Prostate gland (tissue), 2 donors: ENCODE data around the gene CRIM1. TPM values are rescaled to one million over a fixed set of nuclear protein-coding genes. Genes with fewer than 3 reads are reported as not detected.

Experiments used
- DNase-seq: peaks from one replicate; pipeline ENCODE4 v3.0.0-alpha.2; 2019; ENCODE audit warnings: low spot score
- H3K27ac ChIP-seq, 2 donors: fragments of 200-600 bp; sonication (generic); 2 replicates each; pipeline ENCODE4 v1.5.1; 2017 to 2019
- H3K27me3 ChIP-seq: fragments of 200-600 bp; sonication (generic); replicated peaks from 2 replicates; pipeline ENCODE4 v1.5.1; 2019; ENCODE audit not compliant: insufficient read depth
- H3K36me3 ChIP-seq, 2 donors: fragments of 200-600 bp; sonication (generic); 1 replicate in 1 of 2; 2 replicates in 1 of 2; pipeline versions ENCODE4 v1.5.1 to v1.8.1; 2017 to 2019
- H3K4me1 ChIP-seq: fragments of 200-600 bp; sonication (generic); replicated peaks from 2 replicates; pipeline ENCODE4 v1.5.1; 2019
- H3K4me3 ChIP-seq, 2 donors: fragments of 200-600 bp; sonication (generic); 2 replicates each; pipeline ENCODE4 v1.5.1; 2017 to 2019
- H3K9me3 ChIP-seq: fragments of 200-600 bp; sonication (generic); 2 replicates; pipeline ENCODE4 v1.5.1; 2017
- POLR2A ChIP-seq: fragments of 450-650 bp; IDR thresholded peaks from one replicate; pipeline ENCODE4 v1.6.1; 2016; ENCODE audit warnings: antibody characterized with exemption, mild to moderate bottlenecking
- POLR2AphosphoS5 ChIP-seq: sonication (generic); formaldehyde crosslinking; IDR thresholded peaks from one replicate; pipeline ENCODE4 v1.6.1; 2017; ENCODE audit warnings: antibody characterized with exemption
- WGBS: methylation state at CpG from one replicate; pipeline ENCODE4 v1.1.5; 2018; 5-methylcytosine and 5-hydroxymethylcytosine counted together
- intact Hi-C: fragments of 100-400 bp; cut with DNase I; formaldehyde crosslinking; loops from one replicate; pipeline ENCODE4 v1.14.2; 2022
- total RNA-seq, 2 donors: library from RNA; depleted of rRNA; stranded (reverse); fragments of >200 nt; gene quantifications; one replicate each; pipeline ENCODE4 v1.1.0, GENCODE V29; 2016
- TF ChIP-seq, protein P1 (sequence below), 4 experiments: fragments of 200-600 bp in 2 of 4; fragments of 450-650 bp in 2 of 4; sonication (generic) in 2 of 4; IDR thresholded peaks; 1 replicate in 3 of 4; 2 replicates in 1 of 4; pipeline ENCODE4 v1.5.1; 2016 to 2019; ENCODE audit warnings: antibody characterized with exemption in 4 of 4, mild to moderate bottlenecking in 2 of 4, moderate library complexity in 2 of 4

The CRIM1 gene
- total RNA-seq, 2 donors from 2014 or later, result 55.2 to 101 TPM

DNA sequence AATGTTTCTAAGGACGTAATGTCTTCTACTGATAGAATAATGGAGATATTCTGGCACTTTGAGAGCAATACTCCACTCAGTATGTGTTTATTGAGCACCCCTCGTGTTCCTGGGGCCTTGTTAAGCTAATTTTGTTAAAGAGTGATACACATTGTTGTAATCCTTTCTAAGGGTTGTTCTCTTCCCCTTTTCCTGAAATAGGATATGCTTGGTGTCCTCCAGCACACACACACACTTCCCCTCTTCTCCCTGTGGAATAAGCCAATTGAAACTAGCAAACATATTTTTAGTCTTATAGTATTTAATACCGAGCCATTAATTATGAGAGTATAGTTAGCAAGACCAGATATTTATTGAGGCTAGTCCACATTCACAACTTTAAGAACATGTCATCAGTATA lies 114.1 kb downstream of the CRIM1 start:
- Histone ChIP-seq H3K36me3 (no peaks in the 10 kb centered on the region), H3K4me1 (no peaks in the 10 kb centered on the region), H3K27me3 (no peaks in the 10 kb centered on the region), H3K27ac (no peak overlapping the region), H3K9me3 (no peaks in the 10 kb centered on the region), H3K4me3 (no peak overlapping the region)
- 66% methylated on average over 3 of the region's 3 CpGs for WGBS
- no peak for DNase-seq
- TF ChIP-seq, protein P1, sequence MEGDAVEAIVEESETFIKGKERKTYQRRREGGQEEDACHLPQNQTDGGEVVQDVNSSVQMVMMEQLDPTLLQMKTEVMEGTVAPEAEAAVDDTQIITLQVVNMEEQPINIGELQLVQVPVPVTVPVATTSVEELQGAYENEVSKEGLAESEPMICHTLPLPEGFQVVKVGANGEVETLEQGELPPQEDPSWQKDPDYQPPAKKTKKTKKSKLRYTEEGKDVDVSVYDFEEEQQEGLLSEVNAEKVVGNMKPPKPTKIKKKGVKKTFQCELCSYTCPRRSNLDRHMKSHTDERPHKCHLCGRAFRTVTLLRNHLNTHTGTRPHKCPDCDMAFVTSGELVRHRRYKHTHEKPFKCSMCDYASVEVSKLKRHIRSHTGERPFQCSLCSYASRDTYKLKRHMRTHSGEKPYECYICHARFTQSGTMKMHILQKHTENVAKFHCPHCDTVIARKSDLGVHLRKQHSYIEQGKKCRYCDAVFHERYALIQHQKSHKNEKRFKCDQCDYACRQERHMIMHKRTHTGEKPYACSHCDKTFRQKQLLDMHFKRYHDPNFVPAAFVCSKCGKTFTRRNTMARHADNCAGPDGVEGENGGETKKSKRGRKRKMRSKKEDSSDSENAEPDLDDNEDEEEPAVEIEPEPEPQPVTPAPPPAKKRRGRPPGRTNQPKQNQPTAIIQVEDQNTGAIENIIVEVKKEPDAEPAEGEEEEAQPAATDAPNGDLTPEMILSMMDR (IDR thresholded peaks at IDR 0.05), result no peak
- no peak for TF ChIP-seq POLR2A
- no peak for TF ChIP-seq POLR2AphosphoS5
- intact Hi-C loops, result no loop called here

DNA sequence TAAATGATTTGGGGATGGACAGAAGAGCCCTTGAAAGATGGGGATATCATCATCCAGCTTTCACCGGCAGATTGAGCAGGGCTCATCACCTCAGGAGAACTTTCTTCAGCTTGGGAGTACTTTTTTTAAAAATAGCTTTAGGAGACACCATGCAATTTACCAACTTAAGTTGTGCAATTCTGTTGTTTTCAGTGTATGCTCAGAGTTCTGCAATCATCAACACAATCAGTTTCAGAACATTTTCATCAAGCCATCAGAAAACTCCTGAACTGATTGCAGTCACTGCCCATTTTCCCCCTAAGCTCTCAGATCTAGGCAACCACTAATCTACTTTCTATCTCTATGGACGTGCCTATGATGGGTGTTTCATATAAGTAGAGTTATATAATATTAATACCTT lies 117.7 kb downstream of the CRIM1 start:
- WGBS, result 94% methylated on average over 2 of the region's 2 CpGs
- intact Hi-C loops, result no loop called here

DNA sequence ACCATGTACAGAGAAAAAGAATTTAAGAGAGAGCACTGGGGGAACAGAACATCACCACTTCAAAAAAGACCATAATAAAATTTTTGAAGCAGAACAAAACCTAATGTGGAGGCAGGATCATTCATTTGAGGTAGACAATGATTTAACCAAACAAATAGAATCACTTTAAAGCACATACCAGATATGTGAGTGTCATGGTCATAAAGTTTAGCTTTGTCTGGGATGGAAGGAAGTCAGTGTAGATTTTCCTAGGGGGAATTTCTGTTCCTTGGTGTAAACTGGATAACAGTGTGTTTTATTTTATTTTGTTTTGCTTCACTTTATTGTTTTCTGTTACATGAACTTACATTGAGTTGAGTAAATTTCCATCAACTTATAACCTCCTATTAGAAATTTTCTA lies 120.8 kb downstream of the CRIM1 start:
- H3K4me1 ChIP-seq, result no peaks in the 10 kb centered on the region
- no peak overlapping the region for H3K4me3 ChIP-seq
- no peak overlapping the region for H3K27ac ChIP-seq
- no peaks in the 10 kb centered on the region for H3K27me3 ChIP-seq
- H3K36me3 ChIP-seq, result peaks cover 0 to 8% of the 10 kb centered on the region in 2 donors
- no peak for DNase-seq
- no peaks in the 10 kb centered on the region for H3K9me3 ChIP-seq
- no peak for TF ChIP-seq POLR2AphosphoS5
- TF ChIP-seq, protein P1 (IDR thresholded peaks at IDR 0.05), result no peak
- TF ChIP-seq POLR2A, result no peak
- intact Hi-C loops, result no loop called here

More for the DNA sequence above, 117.7 kb downstream of the CRIM1 start:
- H3K4me1 ChIP-seq, result no peaks in the 10 kb centered on the region
- peaks cover 0 to 8% of the 10 kb centered on the region in 2 donors for H3K36me3 ChIP-seq
- no peaks in the 10 kb centered on the region for H3K27me3 ChIP-seq
- H3K9me3 ChIP-seq, result no peaks in the 10 kb centered on the region
- DNase-seq, result no peak
- TF ChIP-seq POLR2AphosphoS5, result no peak
- no peak overlapping the region for H3K4me3 ChIP-seq
- H3K27ac ChIP-seq, result no peak overlapping the region

DNA sequence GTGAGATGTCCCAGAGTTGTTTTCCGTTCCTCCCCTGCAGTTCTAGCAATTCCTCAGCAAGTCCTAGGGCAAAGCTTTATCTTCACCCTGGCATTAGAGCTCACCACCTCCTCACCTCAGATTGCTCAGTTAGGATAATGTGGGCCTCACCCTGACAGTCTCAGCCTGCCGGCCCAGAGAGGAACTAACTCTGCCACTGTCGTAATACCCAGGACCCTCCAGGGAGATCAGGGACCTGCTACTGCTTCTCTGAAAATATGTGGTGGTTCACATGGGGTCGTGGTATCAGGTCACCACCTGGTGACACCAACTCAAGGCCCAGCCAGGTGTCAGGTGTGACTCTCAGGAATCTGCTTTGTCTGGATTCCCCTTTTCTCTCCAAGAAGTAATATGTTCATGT lies 121.7 kb downstream of the CRIM1 start:
- intact Hi-C loops, result no loop called here
- H3K4me1 ChIP-seq, result no peaks in the 10 kb centered on the region
- no peak for DNase-seq
- no peak overlapping the region for H3K27ac ChIP-seq
- TF ChIP-seq, protein P1 (IDR thresholded peaks at IDR 0.05), result no peak
- TF ChIP-seq POLR2A (no peak), POLR2AphosphoS5 (no peak)
- H3K9me3 ChIP-seq, result no peaks in the 10 kb centered on the region
- H3K36me3 ChIP-seq, result peaks cover 0 to 8% of the 10 kb centered on the region in 2 donors
- 93% methylated on average over 4 of the region's 4 CpGs for WGBS
- no peaks in the 10 kb centered on the region for H3K27me3 ChIP-seq
- H3K4me3 ChIP-seq, result no peak overlapping the region

DNA sequence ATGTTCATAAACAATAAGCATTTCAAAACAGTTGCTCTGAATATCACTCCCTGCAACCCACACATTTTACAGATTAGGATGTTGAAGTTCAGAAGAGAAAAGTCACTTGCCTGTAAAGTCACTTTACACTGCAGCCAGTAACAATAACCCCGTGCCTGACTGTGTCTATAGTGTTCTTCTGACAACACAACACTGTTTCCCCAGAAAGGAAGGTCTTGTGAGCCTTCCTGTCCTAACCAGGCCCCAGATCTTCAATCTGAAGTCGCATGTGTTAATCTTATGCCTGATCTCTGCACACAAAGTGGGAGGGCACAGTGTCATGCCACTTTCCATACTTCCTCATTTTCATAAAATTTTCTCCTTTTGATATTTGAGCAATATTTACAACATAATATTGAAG lies 122.2 kb downstream of the CRIM1 start:
- Histone ChIP-seq H3K4me3 (no peak overlapping the region), H3K4me1 (no peaks in the 10 kb centered on the region), H3K27ac (no peak overlapping the region), H3K27me3 (no peaks in the 10 kb centered on the region), H3K36me3 (peaks cover 0 to 8% of the 10 kb centered on the region in 2 donors), H3K9me3 (no peaks in the 10 kb centered on the region)
- no peak for DNase-seq
- 37% methylated on average over 2 of the region's 2 CpGs for WGBS
- intact Hi-C loops, result no loop called here
- TF ChIP-seq, protein P1 (IDR thresholded peaks at IDR 0.05), result no peak
- TF ChIP-seq POLR2AphosphoS5 (no peak), POLR2A (no peak)
